GM10248 (cell line): ENCODE measurements around the gene CACNG1.

Source experiments
- CTCF ChIA-PET: fragments of 300-600 bp; sonication (Branson Sonifier 250); formaldehyde crosslinking; extraction: SDS; loops from one replicate; lab custom pipeline; 2021; ENCODE audit warnings: antibody characterized with exemption; lab: Yijun Ruan, JAX
- POLR2A ChIA-PET: fragments of 350-650 bp; sonication (Branson Sonifier 250); formaldehyde crosslinking; extraction: SDS; loops from one replicate; lab custom pipeline; 2020; ENCODE audit warnings: antibody characterized with exemption; lab: Yijun Ruan, JAX
- DNase-seq: peaks from one replicate; pipeline ENCODE4 v3.0.0; 2012; ENCODE audit errors: extremely low spot score
- CTCF ChIP-seq: IDR thresholded peaks from 2 replicates; pipeline ENCODE4 v1.5.1; 2012; ENCODE audit warnings: mild to moderate bottlenecking, low read depth; ENCODE audit errors: extremely low read depth, missing control alignments, control extremely low read depth

The CACNG1 gene

GRCh38 chr17:67041531-67041930, 2.8 kb upstream of the CACNG1 start:
- TF ChIP-seq CTCF, result no peak
- no peak for DNase-seq
- ChIA-PET CTCF (interaction anchor here (1.5 kb wide), 1 partner anchor 9 kb away, joined by 6 read pairs; no protein-coding TSS in a partner anchor), POLR2A (no interaction called here)

DNA sequence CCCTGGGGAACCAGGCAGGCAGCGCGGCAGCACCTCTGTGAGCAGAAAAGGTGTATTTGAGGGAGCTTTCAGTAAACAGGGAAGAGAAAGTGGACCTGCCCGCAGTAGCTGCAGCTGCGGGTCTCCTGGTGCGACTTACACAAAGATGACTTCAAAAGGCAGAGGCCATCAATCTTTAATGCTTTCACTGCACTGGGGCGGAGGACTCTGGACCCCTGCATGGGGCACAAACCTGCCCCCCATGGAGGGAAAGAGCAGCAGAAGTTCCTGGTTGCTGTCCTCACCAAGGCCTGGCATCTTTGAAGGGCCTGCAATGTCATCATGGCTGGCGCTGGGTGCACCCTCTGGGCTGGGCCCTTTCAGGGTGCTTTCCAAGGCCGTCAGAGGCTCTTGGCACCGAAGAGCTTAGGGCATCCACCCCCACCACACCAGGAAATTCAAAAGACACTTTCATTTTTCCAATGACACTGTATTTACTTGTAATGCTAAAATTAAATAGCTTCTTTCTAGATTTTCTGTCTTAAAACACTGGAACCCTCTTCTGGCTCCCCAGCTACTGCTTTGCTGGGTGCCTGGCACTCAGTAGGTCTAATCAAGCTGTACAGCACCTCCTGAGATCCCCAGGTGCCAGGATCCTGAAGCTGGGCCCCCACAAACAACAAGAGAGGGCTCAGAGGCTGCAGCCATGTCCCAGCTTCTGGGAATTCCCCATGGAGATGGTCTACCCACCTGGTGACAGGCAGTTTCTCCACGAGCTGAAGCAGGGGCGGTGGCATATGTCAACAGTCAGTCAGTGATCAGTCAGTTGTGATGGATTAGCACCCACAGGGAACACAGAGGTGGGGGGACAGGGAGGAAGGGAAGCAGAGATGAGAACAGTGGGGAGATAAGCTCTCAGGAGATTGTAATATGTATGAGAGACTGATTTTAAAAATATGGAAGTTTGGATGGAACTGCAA, 2.1 kb upstream of the CACNG1 start:
- DNase-seq, result peak; percentile 46
- CTCF ChIA-PET, result interaction anchor here (1.5 kb wide), 2 partner anchors 8 to 27 kb away, joined by 4 to 6 read pairs; no protein-coding TSS in a partner anchor
- POLR2A ChIA-PET, result no interaction called here
- no peak for TF ChIP-seq CTCF

DNA sequence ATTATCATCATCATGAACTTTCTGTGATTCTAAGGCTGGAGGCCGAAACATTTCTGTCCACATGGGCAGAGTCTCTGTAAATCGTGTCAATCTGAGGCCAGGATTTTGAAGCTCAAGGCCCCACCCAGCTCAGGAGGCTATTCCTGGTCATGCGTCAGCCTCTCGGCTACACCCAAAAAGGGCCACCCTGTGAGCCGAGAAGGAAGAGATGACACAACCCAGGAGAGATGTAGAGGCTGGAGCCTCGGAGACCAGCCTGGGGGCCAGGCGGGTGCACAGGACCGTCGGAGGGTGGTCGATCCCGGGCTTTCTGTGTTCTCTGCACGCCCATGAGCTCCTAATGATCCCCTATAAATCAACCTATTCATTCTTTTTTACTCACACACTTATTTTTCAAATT, 1.1 kb upstream of the CACNG1 start:
- TF ChIP-seq CTCF, result no peak
- POLR2A ChIA-PET, result no interaction called here
- DNase-seq, result no peak
- CTCF ChIA-PET, result interaction anchor here (1.5 kb wide), 1 partner anchor 26 kb away, joined by 4 read pairs; no protein-coding TSS in a partner anchor

GRCh38 chr17:67044940-67045339, 586 bp downstream of the CACNG1 start:
- DNase-seq, result no peak
- CTCF ChIA-PET, result no interaction called here
- TF ChIP-seq CTCF, result no peak
- POLR2A ChIA-PET, result no interaction called here

GRCh38 chr17:67046398-67046797, 2.0 kb downstream of the CACNG1 start:
- CTCF ChIA-PET, result interaction anchor here (1.5 to 2.9 kb wide), 2 partner anchors 10 to 35 kb away, joined by 4 to 8 read pairs; no protein-coding TSS in a partner anchor
- no peak for TF ChIP-seq CTCF
- POLR2A ChIA-PET, result no interaction called here
- DNase-seq, result no peak

- ChIA-PET CTCF (interaction anchor here (1.5 to 2.9 kb wide), 2 partner anchors 11 to 34 kb away, joined by 4 to 8 read pairs; no protein-coding TSS in a partner anchor), POLR2A (no interaction called here)
- no peak for TF ChIP-seq CTCF
- DNase-seq, result no peak
These were observed 3.0 kb downstream of the CACNG1 start for GRCh38 chr17:67047382-67047781.
